Muscle layer of duodenum (tissue), 2 donors: ENCODE measurements around the gene WWOX.

Experiments
- H3K27ac ChIP-seq: one replicate; pipeline ENCODE4 v1.7.0; 2013; ENCODE audit warnings: mild to moderate bottlenecking, low read length
- H3K27me3 ChIP-seq: one replicate; pipeline ENCODE4 v1.7.0; 2013; ENCODE audit warnings: low read depth, mild to moderate bottlenecking, control low read depth, low read length
- H3K36me3 ChIP-seq, 2 donors: one replicate each; pipeline ENCODE4 v1.7.0; 2013; ENCODE audit warnings: low read length in 2 of 2, control low read depth in 1 of 2, mild to moderate bottlenecking in 1 of 2; ENCODE audit not compliant: insufficient read depth in 2 of 2, control insufficient read depth in 1 of 2
- H3K4me1 ChIP-seq, 2 donors: one replicate each; pipeline ENCODE4 v1.7.0; 2013; ENCODE audit warnings: low read length in 2 of 2, mild to moderate bottlenecking in 2 of 2, control low read depth in 1 of 2, moderate library complexity in 1 of 2; ENCODE audit not compliant: insufficient read depth in 2 of 2, control insufficient read depth in 1 of 2
- H3K4me3 ChIP-seq, 2 donors: one replicate each; pipeline ENCODE4 v1.7.0; 2013; ENCODE audit warnings: low read length in 2 of 2, low read depth in 1 of 2, mild to moderate bottlenecking in 1 of 2
- H3K9me3 ChIP-seq, 2 donors: one replicate each; pipeline ENCODE4 v1.7.0; 2013; ENCODE audit warnings: low read length in 2 of 2, control low read depth in 1 of 2, mild to moderate bottlenecking in 1 of 2; ENCODE audit not compliant: control insufficient read depth in 1 of 2
- donor health status: healthy.

WWOX gene

GRCh38 chr16:79184464-79185030, 1085.1 kb downstream of the WWOX start:
- H3K9me3 ChIP-seq, result no peaks in the 10 kb centered on the region
- H3K27me3 ChIP-seq, result no peaks in the 10 kb centered on the region
- H3K4me1 ChIP-seq, result no peaks in the 10 kb centered on the region
- no peak overlapping the region for H3K4me3 ChIP-seq
- H3K27ac ChIP-seq, result no peak overlapping the region
- no peaks in the 10 kb centered on the region for H3K36me3 ChIP-seq

- Histone ChIP-seq H3K4me3 (no peak overlapping the region), H3K9me3 (no peaks in the 10 kb centered on the region), H3K27ac (no peak overlapping the region), H3K27me3 (no peaks in the 10 kb centered on the region), H3K4me1 (no peaks in the 10 kb centered on the region), H3K36me3 (no peaks in the 10 kb centered on the region)
These were observed 1086.3 kb downstream of the WWOX start for GRCh38 chr16:79185711-79186110.

DNA sequence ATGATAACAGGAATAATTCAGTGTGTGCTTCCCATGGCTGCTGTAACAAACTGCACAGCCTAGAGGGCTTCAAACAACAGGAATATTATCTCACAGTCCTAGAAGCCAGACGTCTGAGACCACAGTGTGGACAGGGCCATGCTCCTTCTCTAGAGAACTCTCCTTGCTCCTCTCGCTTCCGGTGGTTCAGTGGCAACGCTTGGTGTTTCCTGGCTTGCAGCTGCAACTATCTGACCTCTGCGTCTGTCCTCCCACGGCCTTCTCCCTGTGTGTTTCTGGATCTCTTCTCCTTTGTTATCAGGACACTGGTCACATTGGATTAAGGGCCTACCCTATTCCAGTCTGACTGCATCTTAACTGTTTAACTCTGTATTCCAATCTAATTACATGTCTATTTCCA, 1086.7 kb downstream of the WWOX start:
- no peaks in the 10 kb centered on the region for H3K36me3 ChIP-seq
- H3K27me3 ChIP-seq, result no peaks in the 10 kb centered on the region
- H3K27ac ChIP-seq, result no peak overlapping the region
- H3K4me3 ChIP-seq, result no peak overlapping the region
- H3K4me1 ChIP-seq, result no peaks in the 10 kb centered on the region
- no peaks in the 10 kb centered on the region for H3K9me3 ChIP-seq

GRCh38 chr16:79188115-79188738, 1088.8 kb downstream of the WWOX start:
- Histone ChIP-seq H3K36me3 (no peaks in the 10 kb centered on the region), H3K27me3 (no peaks in the 10 kb centered on the region), H3K27ac (no peak overlapping the region)

GRCh38 chr16:79188739-79189122, 1089.3 kb downstream of the WWOX start:
- no peaks in the 10 kb centered on the region for H3K36me3 ChIP-seq
- H3K4me1 ChIP-seq, result no peaks in the 10 kb centered on the region
- no peaks in the 10 kb centered on the region for H3K27me3 ChIP-seq
- no peaks in the 10 kb centered on the region for H3K9me3 ChIP-seq
- H3K4me3 ChIP-seq, result no peak overlapping the region
- no peak overlapping the region for H3K27ac ChIP-seq

More at GRCh38 chr16:79188115-79188738, 1088.8 kb downstream of the WWOX start:
- Histone ChIP-seq H3K4me1 (no peaks in the 10 kb centered on the region), H3K4me3 (no peak overlapping the region), H3K9me3 (no peaks in the 10 kb centered on the region)

GRCh38 chr16:79190542-79190941, 1091.1 kb downstream of the WWOX start:
- Histone ChIP-seq H3K36me3 (no peaks in the 10 kb centered on the region), H3K27me3 (no peaks in the 10 kb centered on the region), H3K9me3 (no peaks in the 10 kb centered on the region), H3K4me3 (no peak overlapping the region), H3K27ac (no peak overlapping the region), H3K4me1 (no peaks in the 10 kb centered on the region)

GRCh38 chr16:79191933-79192332, 1092.5 kb downstream of the WWOX start:
- H3K9me3 ChIP-seq, result no peaks in the 10 kb centered on the region
- H3K4me3 ChIP-seq, result no peak overlapping the region
- no peaks in the 10 kb centered on the region for H3K36me3 ChIP-seq
- H3K4me1 ChIP-seq, result no peaks in the 10 kb centered on the region
- H3K27me3 ChIP-seq, result no peaks in the 10 kb centered on the region
- no peak overlapping the region for H3K27ac ChIP-seq

- Histone ChIP-seq H3K9me3 (no peaks in the 10 kb centered on the region), H3K4me1 (no peaks in the 10 kb centered on the region), H3K4me3 (no peak overlapping the region)
These were observed 1093.5 kb downstream of the WWOX start for GRCh38 chr16:79192904-79193303.

DNA sequence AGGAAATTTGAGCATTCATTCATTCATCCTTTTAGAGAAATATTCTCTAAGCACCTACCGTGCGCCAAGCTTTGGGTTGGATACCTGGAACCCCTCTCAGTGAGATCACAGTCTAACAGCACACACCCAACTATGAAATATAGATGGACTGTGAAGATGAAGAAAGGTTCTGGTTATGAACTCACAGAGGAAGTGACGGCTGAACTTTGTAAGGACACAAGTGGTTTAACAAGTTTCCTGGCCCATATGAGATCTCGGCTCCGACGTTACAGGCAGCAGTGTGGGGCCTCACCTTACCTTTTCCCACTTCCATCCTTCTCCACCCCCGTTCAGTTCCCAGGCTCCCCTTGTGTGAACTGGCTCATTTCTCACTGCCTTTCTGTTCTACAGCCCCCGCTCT, 1094.8 kb downstream of the WWOX start:
- H3K27me3 ChIP-seq, result no peaks in the 10 kb centered on the region
- no peak overlapping the region for H3K4me3 ChIP-seq
- no peak overlapping the region for H3K27ac ChIP-seq
- no peaks in the 10 kb centered on the region for H3K4me1 ChIP-seq
- H3K36me3 ChIP-seq, result no peaks in the 10 kb centered on the region
- no peaks in the 10 kb centered on the region for H3K9me3 ChIP-seq

More at GRCh38 chr16:79192904-79193303, 1093.5 kb downstream of the WWOX start:
- no peak overlapping the region for H3K27ac ChIP-seq
- no peaks in the 10 kb centered on the region for H3K36me3 ChIP-seq
- no peaks in the 10 kb centered on the region for H3K27me3 ChIP-seq

DNA sequence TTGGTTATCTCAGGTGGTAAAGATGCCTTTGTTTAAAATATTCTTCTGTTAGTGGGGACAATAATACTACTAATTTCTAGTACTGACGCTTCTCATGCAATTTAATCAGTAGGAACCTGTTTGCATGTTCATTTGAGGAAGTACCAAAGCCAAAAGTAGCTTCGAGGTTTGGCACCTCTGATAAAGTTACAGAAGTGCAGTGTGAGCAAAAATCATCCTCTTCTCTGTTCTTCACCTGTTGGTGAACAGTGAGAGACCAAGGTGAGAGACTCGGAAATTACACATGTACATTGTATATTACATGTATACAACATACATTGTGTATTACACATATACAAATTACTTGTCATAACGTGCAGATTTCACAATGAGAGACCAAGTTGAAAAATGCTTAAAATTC, 1096.5 kb downstream of the WWOX start:
- Histone ChIP-seq H3K36me3 (no peaks in the 10 kb centered on the region), H3K27me3 (no peaks in the 10 kb centered on the region), H3K4me3 (no peak overlapping the region), H3K9me3 (no peaks in the 10 kb centered on the region), H3K4me1 (no peaks in the 10 kb centered on the region), H3K27ac (no peak overlapping the region)

DNA sequence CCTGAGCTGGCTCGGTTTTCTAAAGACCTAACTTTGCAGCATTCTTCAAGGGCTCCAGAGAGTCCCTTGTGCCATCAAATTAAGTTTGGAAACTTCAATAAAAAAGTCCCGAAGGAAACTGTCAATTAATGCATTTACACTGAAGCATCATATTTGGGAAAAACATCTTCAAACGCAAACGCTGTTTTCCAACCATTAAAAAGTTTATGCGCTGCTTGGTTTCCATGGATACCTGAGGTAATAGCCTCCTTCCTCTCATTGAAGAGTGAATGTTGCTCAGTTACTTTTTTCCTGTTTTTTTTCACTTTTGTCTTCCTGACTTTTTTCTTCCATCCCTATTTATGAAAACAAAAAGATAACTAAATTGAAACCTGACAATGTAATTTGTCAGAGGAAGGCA, 1102.0 kb downstream of the WWOX start:
- no peaks in the 10 kb centered on the region for H3K4me1 ChIP-seq
- H3K4me3 ChIP-seq, result no peak overlapping the region
- H3K27ac ChIP-seq, result no peak overlapping the region
- H3K36me3 ChIP-seq, result no peaks in the 10 kb centered on the region
- H3K9me3 ChIP-seq, result no peaks in the 10 kb centered on the region
- no peaks in the 10 kb centered on the region for H3K27me3 ChIP-seq

- no peaks in the 10 kb centered on the region for H3K27me3 ChIP-seq
- H3K36me3 ChIP-seq, result no peaks in the 10 kb centered on the region
- H3K4me1 ChIP-seq, result no peaks in the 10 kb centered on the region
- H3K27ac ChIP-seq, result no peak overlapping the region
- no peaks in the 10 kb centered on the region for H3K9me3 ChIP-seq
- no peak overlapping the region for H3K4me3 ChIP-seq
These were observed 1103.5 kb downstream of the WWOX start for GRCh38 chr16:79202977-79203376.
